HL-60/S4 treated with retinoic acid at 250 ng/mL for 4 days and 3 days (cell line): Measurements from ENCODE around the gene HIVEP2.

Experiments
- in situ Hi-C: fragments of 300-500 bp; cut with MboI; formaldehyde crosslinking; loops from 2 replicates; pipeline ENCODE4 v1.7.0; 2022; ENCODE audit warnings: low sequenced_read_pairs

The HIVEP2 gene

DNA sequence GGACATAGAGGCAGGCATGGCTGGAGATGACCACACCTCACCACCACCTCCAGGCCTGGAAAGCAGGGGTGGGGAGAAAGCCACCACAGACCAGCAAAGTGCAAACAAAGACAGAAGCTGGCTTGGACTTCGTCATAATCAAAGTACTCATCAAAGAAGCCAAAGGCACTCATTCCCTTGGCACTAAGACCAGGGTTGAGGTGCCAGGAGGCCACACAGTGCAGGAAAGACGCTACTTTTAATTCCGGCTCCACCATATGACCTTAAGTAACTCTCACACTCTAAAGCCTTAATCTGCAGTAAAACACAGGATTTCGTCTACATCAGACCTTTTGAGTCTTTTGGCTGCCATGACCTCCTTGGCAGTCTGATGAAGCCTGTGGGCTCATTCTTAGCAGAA is 123.1 kb downstream of the HIVEP2 start:
- in situ Hi-C loops = no loop called here

GRCh38 chr6:142821164-142821716 is 123.7 kb downstream of the HIVEP2 start:
- in situ Hi-C loops = no loop called here

- in situ Hi-C loops = no loop called here
These were observed 124.5 kb downstream of the HIVEP2 start for GRCh38 chr6:142820338-142821051.

- in situ Hi-C loops = no loop called here
These were observed 125.2 kb downstream of the HIVEP2 start for GRCh38 chr6:142819603-142820337.

DNA sequence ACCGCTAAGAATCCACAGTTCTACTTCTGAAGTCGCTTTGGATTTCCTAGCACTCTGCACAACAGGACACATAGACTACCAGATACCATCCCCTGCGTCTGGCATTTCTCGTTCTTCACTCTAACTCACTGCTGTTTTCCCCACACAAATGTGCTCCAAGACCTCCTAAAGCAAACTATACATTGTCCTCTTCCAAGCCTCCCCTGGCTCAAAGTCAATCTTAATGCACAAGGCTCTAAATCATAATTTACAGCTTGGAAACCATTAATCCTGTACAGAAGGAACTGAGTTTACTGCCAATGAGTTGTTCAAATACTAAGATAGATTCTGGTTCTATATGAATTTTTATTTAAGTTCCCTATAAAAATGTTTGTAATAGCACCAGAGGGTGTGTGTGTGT is 128.5 kb downstream of the HIVEP2 start:
- in situ Hi-C loops = no loop called here

- in situ Hi-C loops = no loop called here
These were observed 128.9 kb downstream of the HIVEP2 start for GRCh38 chr6:142816031-142816430.

DNA sequence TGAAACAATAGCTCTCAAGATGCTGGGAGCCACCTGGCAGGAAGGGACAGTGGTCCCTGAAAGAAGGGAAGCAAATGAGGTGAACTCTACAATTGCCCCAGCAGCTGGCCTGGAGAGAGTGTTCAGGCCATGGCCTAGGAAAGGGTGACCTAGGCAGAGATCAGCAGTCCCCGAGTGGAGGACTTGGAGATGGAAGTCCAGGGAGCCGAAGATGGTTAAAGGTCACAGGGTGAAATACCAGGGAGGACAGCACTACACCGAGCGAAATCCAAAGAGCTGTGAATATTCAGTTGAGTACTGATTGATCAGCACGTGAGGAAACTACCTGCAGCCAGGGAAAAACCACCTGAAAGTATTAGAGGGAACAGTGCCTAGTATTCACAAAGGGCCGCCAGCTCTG is 133.1 kb downstream of the HIVEP2 start:
- in situ Hi-C loops = no loop called here

- in situ Hi-C loops = no loop called here
These were observed 133.9 kb downstream of the HIVEP2 start for GRCh38 chr6:142810952-142811514.

DNA sequence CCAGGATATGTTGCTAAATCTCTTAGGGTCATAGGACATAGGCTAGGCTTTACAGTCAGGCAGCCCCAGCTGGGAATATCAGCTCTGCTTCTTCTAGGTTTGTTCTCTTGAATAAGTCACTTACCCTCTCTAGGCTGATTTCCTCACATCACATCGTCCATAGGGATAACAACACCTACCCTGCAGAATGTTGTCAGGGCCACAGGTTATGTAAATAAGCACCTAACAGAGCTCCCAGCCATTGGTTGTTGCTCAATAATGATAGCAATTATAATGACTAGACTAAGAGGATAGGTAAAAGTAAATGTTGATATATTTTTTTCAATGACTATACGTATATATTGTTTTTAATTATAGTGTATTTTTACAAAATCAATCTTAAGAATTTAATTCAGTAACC is 135.0 kb downstream of the HIVEP2 start:
- in situ Hi-C loops = no loop called here

DNA sequence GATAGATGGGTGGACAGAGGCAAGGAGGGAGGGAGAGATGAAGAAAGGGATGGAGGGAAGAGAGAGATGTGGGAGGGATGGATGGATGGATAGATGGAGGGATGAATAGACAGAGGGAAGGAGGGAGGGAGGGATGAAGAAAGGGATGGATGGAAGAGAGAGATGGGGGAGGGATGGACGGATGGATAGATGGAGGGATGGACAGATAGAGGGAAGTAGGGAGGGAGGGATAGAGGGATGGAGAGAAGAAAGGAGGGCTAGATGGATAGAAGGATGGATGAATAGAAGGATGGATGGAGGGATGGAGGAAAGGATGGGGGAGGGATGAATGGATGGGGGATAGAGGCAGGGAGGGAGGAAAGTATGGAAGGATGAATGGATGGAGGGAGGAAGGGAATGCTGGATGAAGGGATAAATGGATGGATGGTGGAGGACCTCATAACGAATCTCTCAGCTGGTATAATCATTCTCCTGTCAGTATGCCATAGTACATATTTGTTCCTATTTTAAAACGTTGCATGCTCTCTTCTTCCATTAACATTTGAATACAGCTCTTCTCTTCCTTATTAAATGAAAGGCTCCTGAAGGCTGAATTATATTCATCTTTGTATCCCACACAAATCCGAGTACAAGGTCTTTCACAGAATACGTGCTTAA is 136.4 kb downstream of the HIVEP2 start:
- in situ Hi-C loops = no loop called here

- in situ Hi-C loops = no loop called here
These were observed 139.9 kb downstream of the HIVEP2 start for GRCh38 chr6:142805042-142805441.

GRCh38 chr6:142804490-142804889 is 140.5 kb downstream of the HIVEP2 start:
- in situ Hi-C loops = no loop called here

- in situ Hi-C loops = no loop called here
These were observed 141.4 kb downstream of the HIVEP2 start for GRCh38 chr6:142803495-142804058.

DNA sequence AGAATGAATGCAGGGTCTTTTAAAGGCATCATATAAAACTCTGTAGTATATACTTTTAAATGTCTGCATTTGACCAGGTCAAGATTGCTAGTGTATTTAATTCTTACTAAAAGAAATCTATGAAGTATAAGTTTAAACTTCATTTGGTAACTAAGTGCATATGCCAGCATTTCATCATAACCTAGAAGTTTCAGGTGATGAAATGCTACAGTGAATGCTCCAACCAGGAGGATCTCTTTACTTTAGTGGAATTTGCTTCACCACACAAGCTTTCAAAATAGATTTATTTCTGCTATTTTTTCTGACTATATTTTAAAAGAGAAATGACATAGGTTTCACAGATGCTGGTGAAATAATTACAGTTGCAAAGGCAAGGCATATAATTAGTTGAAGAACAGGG is 141.9 kb downstream of the HIVEP2 start:
- in situ Hi-C loops = no loop called here

- in situ Hi-C loops = no loop called here
These were observed 142.9 kb downstream of the HIVEP2 start for GRCh38 chr6:142802124-142802523.

GRCh38 chr6:142800240-142800639 is 144.7 kb downstream of the HIVEP2 start:
- in situ Hi-C loops = no loop called here

- in situ Hi-C loops = no loop called here
These were observed 145.3 kb downstream of the HIVEP2 start for GRCh38 chr6:142799639-142800038.

DNA sequence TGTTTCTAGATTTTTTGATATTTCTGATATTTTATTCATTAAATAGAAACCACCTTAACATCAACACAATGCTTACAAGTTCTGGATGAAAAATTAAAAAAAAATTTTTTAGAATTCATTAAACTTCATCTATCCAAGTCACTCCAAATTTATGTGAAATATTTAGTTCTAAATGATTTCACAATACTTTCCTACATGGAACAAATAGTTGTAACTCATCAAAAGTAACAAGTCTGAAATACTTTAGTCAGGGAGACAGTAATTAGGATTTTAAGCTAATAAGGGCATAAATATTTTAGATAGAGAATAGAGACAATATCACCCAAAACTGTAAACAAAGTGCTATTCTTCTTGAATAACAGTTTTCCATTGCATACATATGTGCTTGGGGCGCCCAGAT is 147.8 kb downstream of the HIVEP2 start:
- in situ Hi-C loops = no loop called here

- in situ Hi-C loops = no loop called here
These were observed 148.4 kb downstream of the HIVEP2 start for GRCh38 chr6:142796571-142796970.

- in situ Hi-C loops = no loop called here
These were observed 149.0 kb downstream of the HIVEP2 start for GRCh38 chr6:142796024-142796423.

- in situ Hi-C loops = no loop called here
These were observed 150.6 kb downstream of the HIVEP2 start for GRCh38 chr6:142794424-142794823.
